ENCODE data around the gene JSRP1. TPM values are rescaled to one million over a fixed set of nuclear protein-coding genes. Genes with fewer than 3 reads are reported as not detected.

JSRP1 gene
- total RNA-seq, 4 donors from 2014 or later, result not detected

- DNase-seq (ENCODE audit: low spot score), result no peak
- no peak for TF ChIP-seq CTCF (IDR thresholded peaks at IDR 0.05)
- ATAC-seq (ENCODE audit: low FRiP score), result no peak
Observed at GRCh38 chr19:2247433-2248101, 8.7 kb downstream of the JSRP1 start.

- DNase-seq (ENCODE audit: low spot score) (no peak), ATAC-seq (ENCODE audit: low FRiP score) (no peak)
- TF ChIP-seq CTCF (IDR thresholded peaks at IDR 0.05), result no peak
Observed at GRCh38 chr19:2246801-2247361, 9.3 kb downstream of the JSRP1 start.

- TF ChIP-seq CTCF (IDR thresholded peaks at IDR 0.05), result no peak
- DNase-seq (ENCODE audit: low spot score) (no peak), ATAC-seq (ENCODE audit: low FRiP score) (no peak)
Observed at GRCh38 chr19:2246014-2246620, 10.1 kb downstream of the JSRP1 start.

GRCh38 chr19:2245273-2245672, 10.9 kb downstream of the JSRP1 start:
- no peak for ATAC-seq (ENCODE audit: low FRiP score)
- DNase-seq (ENCODE audit: low spot score), result no peak
- no peak for TF ChIP-seq CTCF (IDR thresholded peaks at IDR 0.05)

- ATAC-seq (ENCODE audit: low FRiP score), result no peak
- no peak for DNase-seq (ENCODE audit: low spot score)
- TF ChIP-seq CTCF (IDR thresholded peaks at IDR 0.05), result no peak
Observed at GRCh38 chr19:2244486-2244885, 11.7 kb downstream of the JSRP1 start.

GRCh38 chr19:2244125-2244411, 12.1 kb downstream of the JSRP1 start:
- no peak for TF ChIP-seq CTCF (IDR thresholded peaks at IDR 0.05)
- no peak for DNase-seq (ENCODE audit: low spot score)
- ATAC-seq (ENCODE audit: low FRiP score), result no peak
